SK-N-MC (cell line): ENCODE data around the gene PHACTR3.

Experiments
- DNase-seq: peaks from one replicate; pipeline ENCODE4 v3.0.0-alpha.2; 2011; ENCODE audit warnings: low read depth, low spot score
- H3K27ac ChIP-seq: fragments of 200-600 bp; sonication (generic); 2 replicates; pipeline ENCODE4 v1.5.1; 2016; ENCODE audit warnings: mixed run types
- H3K36me3 ChIP-seq: fragments of 200-600 bp; sonication (generic); 2 replicates; pipeline ENCODE4 v1.6.1; 2017; ENCODE audit warnings: antibody characterized with exemption, low read length, mixed read lengths; ENCODE audit not compliant: insufficient read depth
- H3K4me3 ChIP-seq: fragments of 200-600 bp; sonication (generic); 2 replicates; pipeline ENCODE4 v1.5.1; 2016
- H3K9ac ChIP-seq: fragments of 200-600 bp; sonication (generic); 2 replicates; pipeline ENCODE4 v1.8.0; 2017; ENCODE audit warnings: mixed run types, mixed read lengths; ENCODE audit not compliant: insufficient read length
- H3K9me3 ChIP-seq: fragments of 200-600 bp; sonication (generic); 2 replicates; pipeline ENCODE4 v1.6.1; 2017; ENCODE audit warnings: low read depth, mild to moderate bottlenecking, antibody characterized with exemption, low read length, moderate library complexity, mixed read lengths
- EZH2 ChIP-seq: fragments of 200-600 bp; sonication (generic); IDR thresholded peaks from one replicate; pipeline ENCODE4 v1.6.1; 2017; ENCODE audit warnings: antibody characterized with exemption
- FOXP2 ChIP-seq: optimal IDR thresholded peaks from 2 replicates; pipeline ENCODE3; 2011; ENCODE audit warnings: mild to moderate bottlenecking, moderate library complexity; ENCODE audit not compliant: insufficient read depth; ENCODE audit errors: extremely low read length, control extremely low read depth
- POLR2AphosphoS5 ChIP-seq: IDR thresholded peaks from 2 replicates; pipeline ENCODE4 v1.6.1; 2012; ENCODE audit warnings: mild to moderate bottlenecking, low read depth, low read length, borderline replicate concordance

The PHACTR3 gene

GRCh38 chr20:59819496-59820203 lies 215.3 kb downstream of the PHACTR3 start:
- TF ChIP-seq EZH2 (no peak), POLR2AphosphoS5 (no peak), FOXP2 (no peak)
- H3K9ac ChIP-seq: no peak overlapping the region
- DNase-seq: no peak
- no peaks in the 10 kb centered on the region for H3K9me3 ChIP-seq
- no peaks in the 10 kb centered on the region for H3K36me3 ChIP-seq
- H3K27ac ChIP-seq: no peak overlapping the region
- H3K4me3 ChIP-seq: no peak overlapping the region

DNA sequence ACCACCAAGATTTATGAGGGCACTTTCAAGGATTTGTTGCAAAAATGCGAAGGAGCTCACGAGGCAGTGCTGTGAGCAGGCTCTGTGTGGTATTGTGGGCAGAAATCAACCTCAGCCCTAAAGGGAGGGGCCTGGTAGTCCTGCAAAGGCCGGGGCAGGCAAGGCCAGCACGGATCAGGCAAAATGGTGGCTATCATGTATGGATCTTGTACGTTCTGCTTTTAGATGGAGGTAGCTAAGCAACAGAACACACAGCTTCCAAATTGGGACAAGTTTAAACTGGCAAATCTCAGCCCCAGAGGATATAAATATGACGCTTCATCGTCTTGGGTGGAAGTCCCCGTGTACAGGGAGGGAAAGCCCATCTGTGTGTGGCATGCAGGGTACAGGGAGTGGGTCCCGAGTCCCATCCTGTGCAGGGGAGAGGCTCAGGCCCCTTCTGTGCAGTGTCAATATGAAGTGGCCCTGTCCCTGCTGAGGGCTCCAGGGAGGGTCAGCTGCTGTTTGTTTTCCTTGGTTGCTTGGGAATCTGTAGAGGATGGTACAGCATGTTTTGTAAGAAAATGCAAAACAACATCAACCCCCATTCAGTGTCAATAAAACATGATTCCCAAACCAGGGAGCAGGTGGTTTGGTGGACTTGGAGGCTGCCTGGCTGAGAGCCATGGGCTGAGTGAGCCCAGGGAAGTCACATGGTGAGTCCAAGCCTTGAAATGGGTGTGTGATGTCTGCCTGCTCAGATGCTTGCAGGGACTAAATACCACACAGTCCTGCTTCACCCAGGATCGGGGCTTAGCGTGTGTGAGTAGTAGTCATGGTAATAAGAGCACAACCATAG lies 216.1 kb downstream of the PHACTR3 start:
- Histone ChIP-seq H3K4me3 (no peak overlapping the region), H3K9ac (no peak overlapping the region), H3K9me3 (no peaks in the 10 kb centered on the region), H3K36me3 (no peaks in the 10 kb centered on the region), H3K27ac (no peak overlapping the region)
- no peak for DNase-seq
- no peak for TF ChIP-seq EZH2
- TF ChIP-seq POLR2AphosphoS5: no peak
- no peak for TF ChIP-seq FOXP2

- no peak for DNase-seq
- no peak overlapping the region for H3K4me3 ChIP-seq
- H3K27ac ChIP-seq: no peak overlapping the region
- H3K36me3 ChIP-seq: no peaks in the 10 kb centered on the region
- H3K9ac ChIP-seq: no peak overlapping the region
- no peaks in the 10 kb centered on the region for H3K9me3 ChIP-seq
- no peak for TF ChIP-seq POLR2AphosphoS5
- no peak for TF ChIP-seq EZH2
- TF ChIP-seq FOXP2: no peak
Observed at GRCh38 chr20:59821201-59821600, 216.9 kb downstream of the PHACTR3 start.

GRCh38 chr20:59821788-59822187 lies 217.4 kb downstream of the PHACTR3 start:
- Histone ChIP-seq H3K27ac (no peak overlapping the region), H3K9ac (no peak overlapping the region), H3K9me3 (no peaks in the 10 kb centered on the region), H3K36me3 (no peaks in the 10 kb centered on the region), H3K4me3 (no peak overlapping the region)
- no peak for DNase-seq
- TF ChIP-seq FOXP2 (no peak), EZH2 (no peak), POLR2AphosphoS5 (no peak)

- Histone ChIP-seq H3K9me3 (no peaks in the 10 kb centered on the region), H3K36me3 (no peaks in the 10 kb centered on the region), H3K27ac (no peak overlapping the region), H3K4me3 (no peak overlapping the region), H3K9ac (no peak overlapping the region)
- no peak for TF ChIP-seq EZH2
- no peak for TF ChIP-seq FOXP2
- no peak for TF ChIP-seq POLR2AphosphoS5
- no peak for DNase-seq
Observed at GRCh38 chr20:59822291-59823029, 218.1 kb downstream of the PHACTR3 start.

DNA sequence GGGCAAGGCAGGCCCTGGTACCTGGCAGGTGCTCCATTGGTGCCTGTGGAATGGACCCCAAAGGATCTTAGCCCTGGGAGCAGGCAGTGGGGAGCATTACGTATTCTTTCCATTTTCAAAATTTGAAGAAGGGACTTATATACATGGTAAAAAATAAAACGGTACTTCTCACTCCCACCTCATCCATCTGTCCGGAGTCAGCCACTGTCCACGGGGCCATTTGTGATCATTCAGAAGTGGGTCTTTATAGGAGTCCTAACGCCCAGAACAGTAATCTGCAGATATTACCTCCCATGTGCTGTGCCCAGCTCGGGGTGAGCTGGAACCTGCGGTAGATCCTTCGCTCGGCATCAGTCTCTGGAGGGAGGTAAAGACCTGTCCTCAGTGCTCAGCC lies 218.7 kb downstream of the PHACTR3 start:
- Histone ChIP-seq H3K36me3 (no peaks in the 10 kb centered on the region), H3K27ac (no peak overlapping the region), H3K4me3 (no peak overlapping the region), H3K9ac (no peak overlapping the region), H3K9me3 (no peaks in the 10 kb centered on the region)
- DNase-seq: no peak
- TF ChIP-seq FOXP2 (no peak), EZH2 (no peak), POLR2AphosphoS5 (no peak)

DNA sequence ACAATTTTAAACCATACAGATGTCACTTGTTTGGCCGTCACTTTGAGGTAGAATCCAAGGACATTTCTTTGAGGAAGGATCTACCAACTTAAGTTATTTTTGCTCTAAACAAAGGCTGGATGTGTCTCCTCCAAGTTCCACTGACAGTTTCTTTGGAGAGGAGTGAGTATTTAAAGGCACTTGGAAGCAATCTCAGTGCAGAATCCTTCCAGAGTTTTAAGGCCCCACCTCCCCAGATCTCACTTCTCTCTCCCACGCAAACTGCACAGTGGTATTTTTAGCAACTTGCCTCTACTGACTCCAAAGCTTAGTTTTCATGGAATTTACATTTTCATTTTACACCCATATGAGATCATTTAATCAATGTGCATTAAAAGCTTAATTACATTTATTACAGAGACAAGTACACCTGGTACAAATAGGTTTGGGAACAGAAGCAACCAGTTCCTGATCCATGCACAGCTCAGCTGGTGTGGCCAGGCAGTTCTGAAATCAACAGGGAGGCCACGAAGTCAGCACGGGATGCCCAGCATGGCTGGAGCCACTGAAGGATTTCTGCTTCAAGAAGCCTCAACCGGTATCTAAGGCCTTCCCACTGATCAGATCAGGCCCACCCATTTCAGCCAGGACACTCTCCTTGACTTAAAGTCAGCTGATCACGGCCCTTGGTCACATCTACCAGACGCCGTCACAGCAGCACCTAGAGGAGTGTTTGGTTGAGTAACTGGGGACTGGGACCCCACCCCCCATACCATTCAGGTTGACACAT lies 219.3 kb downstream of the PHACTR3 start:
- Histone ChIP-seq H3K36me3 (no peaks in the 10 kb centered on the region), H3K9ac (no peak overlapping the region), H3K9me3 (no peaks in the 10 kb centered on the region), H3K27ac (no peak overlapping the region), H3K4me3 (no peak overlapping the region)
- no peak for DNase-seq
- TF ChIP-seq POLR2AphosphoS5: no peak
- no peak for TF ChIP-seq EZH2
- no peak for TF ChIP-seq FOXP2
